Spleen (tissue), 7 donors: ENCODE results near the gene TRMT10B.

Experiments used
- CTCF ChIP-seq, 11 experiments: fragments of 200-600 bp in 7 of 11; fragments of 450-650 bp in 4 of 11; sonication (generic) in 4 of 11; IDR thresholded peaks in 8 of 11; conservative IDR thresholded peaks in 3 of 11; 1 replicate in 7 of 11; 2 replicates in 4 of 11; pipeline versions ENCODE4 v1.4.0 to v1.8.0; 2016 to 2021; ENCODE audit warnings: antibody characterized with exemption in 11 of 11, inconsistent platforms in 4 of 11, mild to moderate bottlenecking in 1 of 11
- POLR2A ChIP-seq, 3 donors: fragments of 450-650 bp; IDR thresholded peaks; one replicate each; pipeline ENCODE4 v1.5.1; 2017; ENCODE audit warnings: antibody characterized with exemption in 3 of 3, mild to moderate bottlenecking in 1 of 3
- POLR2AphosphoS5 ChIP-seq, 3 donors: sonication (generic); formaldehyde crosslinking; IDR thresholded peaks; one replicate each; pipeline ENCODE4 v1.5.1; 2017; ENCODE audit warnings: antibody characterized with exemption in 3 of 3
- donor health status: DM: no; HTN: no; CAD: no; lungs with moderate emphysema.
- donor health status: DM: no; HTN: no; CAD: no.
- donor health status: DM: no; HTN: no; CAD: no.

- no peak for TF ChIP-seq CTCF (IDR thresholded peaks at IDR 0.05 in 8 of 11, conservative IDR thresholded peaks at IDR 0.05 in 3 of 11)
- no peak for TF ChIP-seq POLR2A (IDR thresholded peaks at IDR 0.05)
- no peak for TF ChIP-seq POLR2AphosphoS5 (IDR thresholded peaks at IDR 0.05)
These were observed 66.5 kb downstream of the TRMT10B start for GRCh38 chr9:37820142-37820541.
